Activated CD8-positive, alpha-beta memory T cell treated with anti-CD3 and anti-CD28 coated beads, Interleukin-2, amount 10 ng/mL, durations not matched to agents 7 days and 5 days (primary cell): Measurements from ENCODE around the gene MORF4L1. TPM values are rescaled to one million over a fixed set of nuclear protein-coding genes. Genes with fewer than 3 reads are reported as not detected.
"Not testable (repeated sequence)": the region's sequence is repeated elsewhere in the genome, so short reads cannot be mapped to it uniquely, and the experiment has no call there.

ENCODE experiments used
- ATAC-seq: fragments of 150-1000 bp; cut with Tn5 transposase; one replicate; pipeline ENCODE4 v1.10.0; 2021; ENCODE audit warnings: moderate library complexity
- CTCF ChIA-PET: fragments of 350-600 bp; sonication (Branson Sonifier 250); formaldehyde crosslinking; loops from one replicate; lab custom pipeline; 2021; ENCODE audit warnings: antibody characterized with exemption; lab: Charles Lee
- DNase-seq: peaks from one replicate; pipeline ENCODE4 v3.0.0-alpha.2; 2020
- H3K27ac Mint-ChIP-seq: one replicate; pipeline ENCODE4 v1.8.0; 2021; ENCODE audit warnings: mild to moderate bottlenecking, mixed read lengths
- H3K27me3 Mint-ChIP-seq: one replicate; pipeline ENCODE4 v1.8.0; 2021; ENCODE audit warnings: mixed read lengths
- H3K36me3 Mint-ChIP-seq: one replicate; pipeline ENCODE4 v1.8.0; 2021; ENCODE audit warnings: mild to moderate bottlenecking, mixed read lengths
- H3K4me1 Mint-ChIP-seq: one replicate; pipeline ENCODE4 v1.8.0; 2021; ENCODE audit warnings: mixed read lengths
- H3K4me3 Mint-ChIP-seq: one replicate; pipeline ENCODE4 v1.8.0; 2021; ENCODE audit warnings: mild to moderate bottlenecking, moderate library complexity, mixed read lengths
- H3K9me3 Mint-ChIP-seq: one replicate; pipeline ENCODE4 v1.8.0; 2022; ENCODE audit warnings: low read depth, mixed read lengths
- total RNA-seq, 2 experiments: library from RNA; stranded (reverse); gene quantifications; one replicate each; pipeline ENCODE4 v1.2.3, GENCODE V29; 2021

Gene MORF4L1
- total RNA-seq, 2 experiments from 2014 or later: 235 to 275 TPM

- Mint-ChIP-seq H3K4me3 (no peak overlapping the region), H3K4me1 (no peaks in the 10 kb centered on the region), H3K36me3 (no peaks in the 10 kb centered on the region), H3K27ac (no peak overlapping the region), H3K27me3 (peaks cover 4% of the 10 kb centered on the region), H3K9me3 (no peaks in the 10 kb centered on the region)
- DNase-seq (no peak), ATAC-seq (no peak)
- CTCF ChIA-PET: no interaction called here
Measured at GRCh38 chr15:78842519-78842918, 30.2 kb upstream of the MORF4L1 start.

DNA sequence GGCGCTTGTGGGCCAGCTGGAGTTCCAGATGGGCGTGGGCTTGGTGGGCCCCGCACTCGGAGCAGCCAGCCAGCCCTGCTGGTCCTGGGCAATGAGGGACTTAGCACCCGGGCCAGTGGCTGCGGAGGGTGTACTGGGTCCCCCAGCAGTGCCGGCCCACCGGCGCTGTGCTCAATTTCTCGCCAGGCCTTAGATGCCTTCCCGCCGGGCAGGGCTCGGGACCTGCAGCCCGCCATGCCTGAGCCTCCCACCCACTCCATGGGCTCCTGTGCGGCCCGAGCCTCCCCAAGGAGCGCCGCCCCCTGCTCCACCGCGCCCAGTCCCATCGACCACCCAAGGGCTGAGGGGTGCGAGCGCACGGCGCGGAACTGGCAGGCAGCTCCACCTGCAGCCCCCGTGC, 25.8 kb upstream of the MORF4L1 start:
- not testable (repeated sequence) for H3K27me3 Mint-ChIP-seq, H3K27ac Mint-ChIP-seq, H3K36me3 Mint-ChIP-seq, H3K4me3 Mint-ChIP-seq, DNase-seq, ATAC-seq, H3K9me3 Mint-ChIP-seq, H3K4me1 Mint-ChIP-seq
- CTCF ChIA-PET: interaction anchor here (1.4 kb wide), 1 partner anchor 38 kb away, joined by 3 read pairs; no protein-coding TSS in a partner anchor

DNA sequence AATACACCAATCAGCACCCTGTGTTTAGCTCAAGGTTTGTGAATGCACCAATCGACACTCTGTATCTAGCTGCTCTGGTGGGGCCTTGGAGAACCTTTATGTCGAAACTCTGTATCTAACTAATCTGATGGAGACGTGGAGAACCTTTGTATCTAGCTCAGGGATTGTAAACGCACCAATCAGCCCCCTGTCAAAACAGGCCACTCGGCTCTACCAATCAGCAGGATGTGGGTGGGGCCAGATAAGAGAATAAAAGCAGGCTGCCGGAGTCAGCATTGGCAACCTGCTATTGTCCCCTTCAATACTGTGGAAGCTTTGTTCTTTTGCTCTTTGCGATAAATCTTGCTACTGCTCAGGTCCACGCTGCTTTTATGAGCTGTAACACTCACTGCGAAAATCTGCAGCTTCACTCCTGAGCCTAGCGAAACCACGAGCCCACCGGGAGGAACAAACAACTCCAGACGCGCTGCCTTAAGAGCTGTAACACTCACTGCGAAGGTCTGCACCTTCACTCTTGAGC, 25.2 kb upstream of the MORF4L1 start:
- CTCF ChIA-PET: interaction anchor here (1.4 kb wide), 1 partner anchor 39 kb away, joined by 3 read pairs; no protein-coding TSS in a partner anchor
- H3K4me1 Mint-ChIP-seq, H3K4me3 Mint-ChIP-seq, DNase-seq, H3K9me3 Mint-ChIP-seq, H3K36me3 Mint-ChIP-seq, ATAC-seq, H3K27me3 Mint-ChIP-seq, H3K27ac Mint-ChIP-seq: not testable (repeated sequence)

DNA sequence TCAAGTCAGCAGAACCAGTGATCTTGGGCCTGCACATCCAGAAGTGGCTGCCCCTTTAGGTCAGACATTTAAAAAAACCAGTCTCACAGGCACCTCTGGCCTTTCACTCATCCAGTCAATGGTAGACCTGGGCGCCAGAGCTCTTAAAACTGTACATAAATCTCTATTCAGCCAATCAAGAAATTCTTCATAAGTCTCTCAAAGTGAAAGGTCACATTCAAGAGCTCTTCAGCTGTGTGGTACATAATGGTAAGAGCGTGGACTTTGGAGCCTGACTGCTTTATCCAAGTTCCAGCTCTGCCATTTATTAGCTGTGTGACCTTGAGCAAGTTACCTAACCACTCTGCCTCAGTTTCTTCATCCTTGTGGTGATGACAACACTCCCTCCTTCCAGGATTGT, 22.3 kb upstream of the MORF4L1 start:
- CTCF ChIA-PET: no interaction called here
- H3K36me3 Mint-ChIP-seq: no peaks in the 10 kb centered on the region
- no peak overlapping the region for H3K4me3 Mint-ChIP-seq
- H3K27me3 Mint-ChIP-seq: no peaks in the 10 kb centered on the region
- no peaks in the 10 kb centered on the region for H3K9me3 Mint-ChIP-seq
- H3K4me1 Mint-ChIP-seq: no peaks in the 10 kb centered on the region
- ATAC-seq: no peak
- no peak for DNase-seq
- no peak overlapping the region for H3K27ac Mint-ChIP-seq

DNA sequence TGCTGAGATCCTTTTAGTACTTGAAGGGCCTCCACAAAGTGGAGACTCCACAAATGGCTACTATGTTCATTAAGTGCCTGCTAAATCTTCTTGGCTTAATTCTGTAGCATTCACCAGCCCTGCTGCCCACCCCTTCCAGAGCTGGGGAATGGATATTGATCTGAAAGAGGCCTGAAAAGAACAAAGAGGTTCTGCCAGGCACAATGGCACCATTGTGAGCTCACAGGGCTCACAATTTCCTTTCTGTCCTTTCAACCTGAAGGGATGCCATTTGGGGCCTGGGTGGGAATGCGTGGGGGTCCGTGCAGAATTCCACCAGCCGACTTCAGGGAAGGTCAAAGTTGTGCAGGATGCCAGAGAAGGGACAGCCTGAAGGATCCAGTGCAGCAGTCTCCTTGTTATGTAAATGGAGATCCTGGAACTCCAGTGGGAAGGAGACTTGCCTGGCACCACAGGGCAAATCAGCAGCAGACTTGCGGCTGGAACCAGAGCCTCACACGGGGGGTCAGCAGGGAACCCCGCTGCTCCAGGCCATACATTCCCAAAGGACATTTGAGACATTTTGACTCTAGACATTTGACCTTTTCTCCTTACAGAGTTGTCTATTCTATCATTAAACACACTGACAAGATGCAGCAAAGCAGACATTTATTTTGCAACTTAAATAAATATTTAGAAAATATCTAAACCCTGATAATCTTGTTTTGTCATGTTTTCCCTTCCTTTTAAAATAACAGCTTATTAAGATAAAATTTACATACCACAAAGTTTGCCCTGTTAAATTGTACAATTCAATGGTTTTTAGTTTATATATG, 21.5 kb upstream of the MORF4L1 start:
- H3K4me3 Mint-ChIP-seq: no peak overlapping the region

GRCh38 chr15:78853500-78853899, 19.2 kb upstream of the MORF4L1 start:
- CTCF ChIA-PET: no interaction called here
- Mint-ChIP-seq H3K27me3 (no peaks in the 10 kb centered on the region), H3K9me3 (no peaks in the 10 kb centered on the region), H3K27ac (no peak overlapping the region), H3K36me3 (no peaks in the 10 kb centered on the region), H3K4me1 (no peaks in the 10 kb centered on the region), H3K4me3 (no peak overlapping the region)
- no peak for DNase-seq
- ATAC-seq: no peak

More for the DNA sequence above, 21.5 kb upstream of the MORF4L1 start:
- no peak for DNase-seq
- no peak for ATAC-seq
- H3K27me3 Mint-ChIP-seq: no peaks in the 10 kb centered on the region
- H3K27ac Mint-ChIP-seq: no peak overlapping the region
- H3K36me3 Mint-ChIP-seq: no peaks in the 10 kb centered on the region
- H3K9me3 Mint-ChIP-seq: no peaks in the 10 kb centered on the region
- CTCF ChIA-PET: no interaction called here
- no peaks in the 10 kb centered on the region for H3K4me1 Mint-ChIP-seq

GRCh38 chr15:78854833-78855372, 17.8 kb upstream of the MORF4L1 start:
- Mint-ChIP-seq H3K4me3 (no peak overlapping the region), H3K27me3 (no peaks in the 10 kb centered on the region), H3K9me3 (no peaks in the 10 kb centered on the region), H3K36me3 (no peaks in the 10 kb centered on the region), H3K4me1 (peaks cover 2% of the 10 kb centered on the region), H3K27ac (no peak overlapping the region)
- DNase-seq: no peak
- ATAC-seq: no peak
- CTCF ChIA-PET: no interaction called here

DNA sequence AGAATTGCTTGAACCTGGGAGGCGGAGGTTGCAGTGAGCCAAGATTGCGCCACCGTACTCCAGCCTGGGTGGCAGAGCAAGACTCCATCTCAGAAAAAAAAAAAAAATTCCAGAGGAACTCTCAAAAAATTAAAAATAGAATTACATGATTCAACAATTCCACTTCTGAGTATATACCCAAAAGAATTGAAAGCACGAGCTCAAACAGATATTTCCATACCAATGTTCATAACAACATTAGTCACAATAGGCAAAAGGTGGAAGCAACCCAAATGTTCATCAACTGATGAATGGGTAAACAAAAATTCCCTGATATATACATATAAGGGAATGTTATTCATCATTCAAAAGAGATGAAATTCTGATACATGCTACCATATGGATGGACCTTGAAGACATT, 16.9 kb upstream of the MORF4L1 start:
- ATAC-seq: no peak
- Mint-ChIP-seq H3K36me3 (no peaks in the 10 kb centered on the region), H3K4me1 (peaks cover 7% of the 10 kb centered on the region), H3K9me3 (no peaks in the 10 kb centered on the region), H3K4me3 (no peak overlapping the region), H3K27me3 (no peaks in the 10 kb centered on the region), H3K27ac (no peak overlapping the region)
- no peak for DNase-seq
- CTCF ChIA-PET: interaction anchor here (0.7 kb wide), 1 partner anchor 110 kb away, joined by 3 read pairs; no protein-coding TSS in a partner anchor

- Mint-ChIP-seq H3K27me3 (no peaks in the 10 kb centered on the region), H3K9me3 (no peaks in the 10 kb centered on the region), H3K27ac (peak overlapping the region; percentile 80), H3K36me3 (no peaks in the 10 kb centered on the region), H3K4me3 (peak overlapping the region; percentile 78), H3K4me1 (peaks cover 7% of the 10 kb centered on the region)
- DNase-seq (peak; percentile 88), ATAC-seq (peak; percentile 93)
- CTCF ChIA-PET: interaction anchor here (0.7 to 1.9 kb wide), 12 partner anchors 13 to 1300 kb away, joined by 3 to 17 read pairs (median 4); partner anchors contain the start of gene MORF4L1
Measured at GRCh38 chr15:78859971-78860719, 12.5 kb upstream of the MORF4L1 start.

DNA sequence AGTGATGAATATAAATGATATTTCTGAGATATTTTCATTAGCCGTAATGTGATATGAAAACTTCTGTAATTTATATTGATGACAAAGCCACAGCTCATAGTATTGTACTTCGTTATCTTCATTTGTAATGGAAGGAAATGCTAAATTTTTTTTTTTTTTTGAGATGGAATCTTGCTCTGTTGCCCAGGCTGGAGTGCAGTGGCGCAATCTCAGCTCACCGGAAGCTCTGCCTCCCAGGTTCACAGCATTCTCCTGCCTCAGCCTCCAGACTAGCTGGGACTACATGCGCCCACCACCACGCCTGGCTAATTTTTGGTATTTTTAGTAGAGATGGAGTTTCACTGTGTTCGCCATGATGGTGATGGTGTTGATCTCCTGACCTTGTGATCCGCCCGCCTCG, 7.1 kb upstream of the MORF4L1 start:
- ATAC-seq, H3K9me3 Mint-ChIP-seq, CTCF ChIA-PET, H3K27me3 Mint-ChIP-seq, H3K27ac Mint-ChIP-seq, H3K4me1 Mint-ChIP-seq, DNase-seq, H3K36me3 Mint-ChIP-seq, H3K4me3 Mint-ChIP-seq: not testable (repeated sequence)

GRCh38 chr15:78866031-78866430, 6.7 kb upstream of the MORF4L1 start:
- H3K9me3 Mint-ChIP-seq, H3K27ac Mint-ChIP-seq, H3K4me3 Mint-ChIP-seq, H3K27me3 Mint-ChIP-seq, ATAC-seq, DNase-seq, H3K4me1 Mint-ChIP-seq, H3K36me3 Mint-ChIP-seq, CTCF ChIA-PET: not testable (repeated sequence)

- DNase-seq (no peak), ATAC-seq (no peak)
- H3K36me3 Mint-ChIP-seq: no peaks in the 10 kb centered on the region
- peaks cover 6% of the 10 kb centered on the region for H3K4me1 Mint-ChIP-seq
- CTCF ChIA-PET: no interaction called here
- H3K9me3 Mint-ChIP-seq: no peaks in the 10 kb centered on the region
- no peaks in the 10 kb centered on the region for H3K27me3 Mint-ChIP-seq
- no peak overlapping the region for H3K4me3 Mint-ChIP-seq
- H3K27ac Mint-ChIP-seq: no peak overlapping the region
Measured at GRCh38 chr15:78866803-78867202, 5.9 kb upstream of the MORF4L1 start.

GRCh38 chr15:78868366-78868765, 4.3 kb upstream of the MORF4L1 start:
- H3K9me3 Mint-ChIP-seq: no peaks in the 10 kb centered on the region
- no peaks in the 10 kb centered on the region for H3K27me3 Mint-ChIP-seq
- ATAC-seq (no peak), DNase-seq (no peak)
- no peak overlapping the region for H3K4me3 Mint-ChIP-seq
- CTCF ChIA-PET: no interaction called here
- peaks cover 3% of the 10 kb centered on the region for H3K36me3 Mint-ChIP-seq
- H3K27ac Mint-ChIP-seq: no peak overlapping the region
- H3K4me1 Mint-ChIP-seq: peaks cover 10% of the 10 kb centered on the region
